Peyer's patch (tissue), 4 donors: ENCODE measurements around the gene PLXDC1. TPM values are rescaled to one million over a fixed set of nuclear protein-coding genes. Genes with fewer than 3 reads are reported as not detected.

Source experiments
- DNase-seq, 3 donors: peaks; one replicate each; pipeline ENCODE4 v3.0.0-alpha.2; 2017 to 2019
- H3K27ac ChIP-seq, 4 donors: fragments of 200-600 bp; sonication (generic); one replicate each; pipeline ENCODE4 v1.5.1; 2016 to 2019
- H3K27me3 ChIP-seq, 2 donors: fragments of 200-600 bp; sonication (generic); one replicate each; pipeline ENCODE4 v1.5.1; 2019
- H3K36me3 ChIP-seq, 3 donors: fragments of 200-600 bp; sonication (generic); one replicate each; pipeline ENCODE4 v1.5.1; 2016 to 2019
- H3K4me1 ChIP-seq, 4 donors: fragments of 200-600 bp; sonication (generic); one replicate each; pipeline ENCODE4 v1.5.1; 2016 to 2019
- H3K4me3 ChIP-seq, 4 donors: fragments of 200-600 bp; sonication (generic); 1 replicate in 3 of 4; 2 replicates in 1 of 4; pipeline ENCODE4 v1.5.1; 2016 to 2019; ENCODE audit warnings: mild to moderate bottlenecking in 1 of 4
- H3K9me3 ChIP-seq, 4 donors: fragments of 200-600 bp; sonication (generic); one replicate each; pipeline ENCODE4 v1.5.1; 2016 to 2019; ENCODE audit warnings: mild to moderate bottlenecking in 1 of 4
- POLR2A ChIP-seq, 2 donors: fragments of 450-650 bp; IDR thresholded peaks; one replicate each; pipeline ENCODE4 v1.5.1; 2017; ENCODE audit warnings: antibody characterized with exemption in 2 of 2, mild to moderate bottlenecking in 2 of 2, moderate library complexity in 2 of 2
- total RNA-seq, 4 donors: library from RNA; depleted of rRNA; stranded (reverse); fragments of >200 nt; gene quantifications; one replicate each; pipeline ENCODE4 v1.1.0, GENCODE V29; 2016
- TF ChIP-seq, protein P1 (sequence below), 6 experiments: fragments of 450-650 bp in 4 of 6; fragments of 200-600 bp in 2 of 6; sonication (generic) in 1 of 6; IDR thresholded peaks; one replicate each; pipeline ENCODE4 v1.5.1; 2017 to 2019; ENCODE audit warnings: antibody characterized with exemption in 6 of 6, mild to moderate bottlenecking in 3 of 6, moderate library complexity in 1 of 6

The PLXDC1 gene
- total RNA-seq, 4 donors from 2014 or later: 14.5 to 34.7 (median 18.2) TPM

DNA sequence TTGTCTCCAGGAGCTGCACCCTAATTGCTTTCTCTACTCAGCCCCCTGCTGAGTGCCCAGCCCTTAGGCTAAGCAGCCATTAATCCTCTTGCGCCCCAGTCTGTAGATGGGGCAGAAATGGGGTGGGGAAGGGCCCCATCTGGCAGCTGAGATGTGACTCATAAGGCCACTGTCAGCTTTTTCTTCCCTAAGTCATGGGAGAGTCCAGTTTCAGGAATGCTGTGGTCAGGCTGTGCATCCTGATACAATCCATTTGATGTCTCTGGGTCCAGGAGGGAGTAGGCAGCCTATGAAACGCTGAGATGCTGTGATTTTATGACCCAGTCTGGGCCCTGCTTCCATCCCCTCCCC, 12.3 kb downstream of the PLXDC1 start:
- Histone ChIP-seq H3K36me3 (no peaks in the 10 kb centered on the region), H3K4me1 (peaks cover 0 to 1% (median 0%) of the 10 kb centered on the region in 4 donors), H3K27ac (no peak overlapping the region), H3K9me3 (no peaks in the 10 kb centered on the region), H3K4me3 (no peak overlapping the region), H3K27me3 (no peaks in the 10 kb centered on the region)
- TF ChIP-seq, protein P1, sequence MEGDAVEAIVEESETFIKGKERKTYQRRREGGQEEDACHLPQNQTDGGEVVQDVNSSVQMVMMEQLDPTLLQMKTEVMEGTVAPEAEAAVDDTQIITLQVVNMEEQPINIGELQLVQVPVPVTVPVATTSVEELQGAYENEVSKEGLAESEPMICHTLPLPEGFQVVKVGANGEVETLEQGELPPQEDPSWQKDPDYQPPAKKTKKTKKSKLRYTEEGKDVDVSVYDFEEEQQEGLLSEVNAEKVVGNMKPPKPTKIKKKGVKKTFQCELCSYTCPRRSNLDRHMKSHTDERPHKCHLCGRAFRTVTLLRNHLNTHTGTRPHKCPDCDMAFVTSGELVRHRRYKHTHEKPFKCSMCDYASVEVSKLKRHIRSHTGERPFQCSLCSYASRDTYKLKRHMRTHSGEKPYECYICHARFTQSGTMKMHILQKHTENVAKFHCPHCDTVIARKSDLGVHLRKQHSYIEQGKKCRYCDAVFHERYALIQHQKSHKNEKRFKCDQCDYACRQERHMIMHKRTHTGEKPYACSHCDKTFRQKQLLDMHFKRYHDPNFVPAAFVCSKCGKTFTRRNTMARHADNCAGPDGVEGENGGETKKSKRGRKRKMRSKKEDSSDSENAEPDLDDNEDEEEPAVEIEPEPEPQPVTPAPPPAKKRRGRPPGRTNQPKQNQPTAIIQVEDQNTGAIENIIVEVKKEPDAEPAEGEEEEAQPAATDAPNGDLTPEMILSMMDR (IDR thresholded peaks at IDR 0.05): no peak
- no peak for TF ChIP-seq POLR2A (IDR thresholded peaks at IDR 0.05)
- no peak for DNase-seq

DNA sequence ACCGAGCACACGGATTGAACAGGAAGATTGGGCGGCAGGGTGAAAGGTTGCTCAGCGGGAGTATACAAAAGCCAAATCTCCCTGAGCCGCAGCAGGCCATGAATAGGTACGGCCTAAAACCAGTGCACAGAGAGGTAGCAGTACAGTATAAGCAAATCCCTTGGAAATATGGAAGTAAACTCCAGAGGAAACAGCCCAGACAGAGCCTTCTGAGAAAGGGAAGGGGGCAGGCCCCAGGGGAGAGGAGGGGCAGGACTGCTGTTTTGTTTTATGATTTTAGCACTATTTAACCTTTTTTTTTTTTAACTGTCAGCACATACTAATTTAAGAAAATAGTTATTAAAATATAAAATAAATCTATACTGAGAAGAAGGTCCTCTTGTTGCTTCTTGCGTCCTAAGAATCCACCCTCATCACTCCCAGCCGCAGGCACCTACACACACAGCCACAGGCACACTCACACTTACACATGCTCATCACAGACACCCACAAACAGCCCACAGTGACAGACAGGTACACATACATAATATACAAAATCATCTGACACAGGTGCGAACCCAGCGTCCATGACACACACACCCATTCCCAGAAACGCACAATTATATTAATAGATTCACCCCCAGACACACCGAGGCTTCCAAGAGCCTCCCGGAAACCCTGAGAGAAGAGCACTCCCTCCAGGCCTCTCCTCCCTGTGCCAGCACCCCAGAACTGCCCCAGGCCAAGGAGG, 12.8 kb downstream of the PLXDC1 start:
- Histone ChIP-seq H3K4me1 (no peaks in the 10 kb centered on the region), H3K9me3 (no peaks in the 10 kb centered on the region), H3K27ac (no peak overlapping the region), H3K27me3 (no peaks in the 10 kb centered on the region), H3K4me3 (no peak overlapping the region), H3K36me3 (no peaks in the 10 kb centered on the region)
- no peak for TF ChIP-seq POLR2A (IDR thresholded peaks at IDR 0.05)
- TF ChIP-seq, protein P1 (IDR thresholded peaks at IDR 0.05): no peak
- no peak for DNase-seq

DNA sequence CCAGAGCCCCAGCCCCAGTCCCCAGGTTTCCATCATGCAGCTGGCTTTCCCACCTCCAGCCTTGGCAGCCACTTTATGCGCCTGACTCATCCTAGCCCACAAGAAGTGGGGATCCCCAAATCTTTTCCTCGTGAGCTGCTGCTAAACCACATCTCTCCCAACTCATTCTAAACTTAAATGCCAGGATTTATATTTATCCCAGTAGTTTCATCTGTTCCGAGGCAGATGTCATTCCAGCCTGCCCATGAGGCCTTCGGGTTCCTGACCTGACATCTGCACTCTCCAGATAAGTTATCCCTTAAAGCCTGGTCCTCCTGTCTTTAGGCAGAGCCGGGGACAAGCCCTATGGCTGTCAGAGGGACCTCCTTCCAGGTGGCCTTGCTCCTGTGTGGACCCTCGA, 16.6 kb downstream of the PLXDC1 start:
- no peak for DNase-seq
- no peaks in the 10 kb centered on the region for H3K9me3 ChIP-seq
- no peaks in the 10 kb centered on the region for H3K4me1 ChIP-seq
- no peak for TF ChIP-seq POLR2A (IDR thresholded peaks at IDR 0.05)
- TF ChIP-seq, protein P1 (IDR thresholded peaks at IDR 0.05): no peak
- H3K27ac ChIP-seq: no peak overlapping the region
- H3K36me3 ChIP-seq: no peaks in the 10 kb centered on the region
- H3K4me3 ChIP-seq: no peak overlapping the region
- H3K27me3 ChIP-seq: no peaks in the 10 kb centered on the region

- Histone ChIP-seq H3K27me3 (no peaks in the 10 kb centered on the region), H3K27ac (no peak overlapping the region), H3K4me1 (no peaks in the 10 kb centered on the region), H3K36me3 (no peaks in the 10 kb centered on the region), H3K4me3 (no peak overlapping the region), H3K9me3 (no peaks in the 10 kb centered on the region)
- TF ChIP-seq, protein P1 (IDR thresholded peaks at IDR 0.05): no peak
- no peak for TF ChIP-seq POLR2A (IDR thresholded peaks at IDR 0.05)
- DNase-seq: no peak
These were observed 19.2 kb downstream of the PLXDC1 start for GRCh38 chr17:39132192-39132610.

DNA sequence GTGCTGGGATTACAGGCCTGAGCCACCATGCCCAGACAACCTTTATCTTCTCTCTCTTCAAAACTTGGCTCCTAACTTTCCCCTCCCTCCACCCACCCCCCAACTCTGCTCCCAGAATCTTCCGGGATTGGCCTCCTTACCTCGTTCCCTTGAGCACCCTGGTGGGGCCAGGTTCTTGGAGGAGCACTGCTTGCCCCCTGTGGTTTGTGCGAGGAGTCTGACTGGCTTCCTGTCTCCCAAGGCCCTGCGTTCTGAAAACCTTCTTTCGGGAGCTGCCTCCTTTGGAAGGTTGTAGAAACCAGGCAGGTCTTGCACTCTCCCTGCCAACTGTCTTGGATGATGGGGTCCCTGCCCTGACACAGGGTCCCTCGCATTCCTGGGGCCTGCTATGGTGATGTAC, 19.8 kb downstream of the PLXDC1 start:
- TF ChIP-seq, protein P1 (IDR thresholded peaks at IDR 0.05): no peak
- no peak for TF ChIP-seq POLR2A (IDR thresholded peaks at IDR 0.05)
- Histone ChIP-seq H3K9me3 (no peaks in the 10 kb centered on the region), H3K27me3 (no peaks in the 10 kb centered on the region), H3K36me3 (no peaks in the 10 kb centered on the region), H3K4me3 (no peak overlapping the region), H3K27ac (peak overlapping the region in 1 of 4 donors; percentile 0), H3K4me1 (no peaks in the 10 kb centered on the region)
- no peak for DNase-seq
